Fibroblast of lung (primary cell): ENCODE results near the gene FASTK.

Experiments
- CTCF ChIP-seq, 2 donors: IDR thresholded peaks in 1 of 2; conservative IDR thresholded peaks in 1 of 2; 1 replicate in 1 of 2; 2 replicates in 1 of 2; pipeline ENCODE4 v1.5.1; 2011 to 2012; ENCODE audit warnings: low read length in 2 of 2, control low read depth in 1 of 2, inconsistent platforms in 1 of 2, low read depth in 1 of 2, mild to moderate bottlenecking in 1 of 2
- EZH2 ChIP-seq: IDR thresholded peaks from 2 replicates; pipeline ENCODE4 v1.5.1; 2012; ENCODE audit warnings: low read length, control low read depth, mild to moderate bottlenecking; ENCODE audit errors: missing control alignments

GRCh38 chr7:151075662-151075971 lies 5.0 kb downstream of the FASTK start:
- TF ChIP-seq CTCF (conservative IDR thresholded peaks at IDR 0.05 in 1 of 2, IDR thresholded peaks at IDR 0.05 in 1 of 2; ENCODE audit: low read depth in 1 of 2, low read length in 2 of 2): no peak
- TF ChIP-seq EZH2: no peak
